ENCODE results near the gene COLEC11.

Gene COLEC11

DNA sequence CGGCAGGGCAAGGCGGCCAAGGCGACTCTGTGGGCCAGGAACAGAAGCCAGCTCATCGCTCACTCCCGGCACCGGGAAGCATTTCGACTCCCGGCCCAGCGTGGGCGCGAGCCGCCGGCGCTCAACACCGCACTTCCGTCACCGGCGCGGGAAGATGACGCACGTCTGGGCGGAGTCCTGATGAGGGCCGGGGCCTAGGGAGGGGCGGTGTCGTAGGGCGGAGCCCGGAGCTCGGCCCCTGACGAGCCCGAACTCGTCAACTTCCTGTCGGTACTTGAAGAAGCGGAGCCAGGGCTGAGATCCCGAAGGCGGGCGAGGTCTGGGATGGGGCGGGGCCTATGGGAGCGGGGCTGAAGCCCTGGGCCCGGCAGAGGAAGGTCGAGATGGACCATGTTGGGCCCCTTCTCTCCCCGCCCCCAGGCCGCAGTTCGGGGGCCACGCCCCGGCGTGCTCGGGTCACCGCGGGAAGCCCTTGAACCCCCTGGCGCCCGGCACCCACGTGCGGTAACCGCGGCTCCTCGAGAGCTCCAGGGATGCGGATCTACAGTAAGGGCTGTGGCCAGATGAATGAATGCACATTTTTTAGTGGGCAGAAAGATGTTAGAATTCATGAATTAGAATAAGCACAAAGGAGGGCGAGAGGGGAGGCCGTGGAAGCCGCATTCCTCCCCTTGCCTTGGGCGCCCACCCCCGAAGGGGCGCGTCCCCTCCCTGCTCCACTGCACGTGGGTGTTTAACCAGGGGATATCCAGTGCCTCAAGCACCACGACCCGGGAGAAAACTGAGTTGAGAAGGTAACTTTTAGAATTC lies 36.5 kb upstream of the COLEC11 start, which contains the start of gene RNASEH1 (continued):
- TF ChIP-seq ZFP37 (tag by site-specific recombination; IDR thresholded peaks at IDR 0.05) = no peak
- TF ChIP-seq, protein P1, sequence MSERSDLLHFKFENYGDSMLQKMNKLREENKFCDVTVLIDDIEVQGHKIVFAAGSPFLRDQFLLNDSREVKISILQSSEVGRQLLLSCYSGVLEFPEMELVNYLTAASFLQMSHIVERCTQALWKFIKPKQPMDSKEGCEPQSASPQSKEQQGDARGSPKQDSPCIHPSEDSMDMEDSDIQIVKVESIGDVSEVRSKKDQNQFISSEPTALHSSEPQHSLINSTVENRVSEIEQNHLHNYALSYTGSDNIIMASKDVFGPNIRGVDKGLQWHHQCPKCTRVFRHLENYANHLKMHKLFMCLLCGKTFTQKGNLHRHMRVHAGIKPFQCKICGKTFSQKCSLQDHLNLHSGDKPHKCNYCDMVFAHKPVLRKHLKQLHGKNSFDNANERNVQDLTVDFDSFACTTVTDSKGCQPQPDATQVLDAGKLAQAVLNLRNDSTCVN (tag by site-specific recombination; optimal IDR thresholded peaks at IDR 0.05) = peak; percentile 71
- no peak for TF ChIP-seq ZNF777 (tag by site-specific recombination; IDR thresholded peaks at IDR 0.05; ENCODE audit: borderline replicate concordance)
- TF ChIP-seq ZBTB20 (tag by site-specific recombination; IDR thresholded peaks at IDR 0.05) = peak; percentile 73; the same call in 1 of the 2 replicates
- peak; percentile 36; the same call in 1 of the 2 replicates for TF ChIP-seq KLF7 (tag by site-specific recombination; IDR thresholded peaks at IDR 0.05; ENCODE audit: borderline replicate concordance)
- TF ChIP-seq ZNF670 (tag by site-specific recombination; IDR thresholded peaks at IDR 0.05; ENCODE audit: low read depth) = no peak
- TF ChIP-seq, protein P2, sequence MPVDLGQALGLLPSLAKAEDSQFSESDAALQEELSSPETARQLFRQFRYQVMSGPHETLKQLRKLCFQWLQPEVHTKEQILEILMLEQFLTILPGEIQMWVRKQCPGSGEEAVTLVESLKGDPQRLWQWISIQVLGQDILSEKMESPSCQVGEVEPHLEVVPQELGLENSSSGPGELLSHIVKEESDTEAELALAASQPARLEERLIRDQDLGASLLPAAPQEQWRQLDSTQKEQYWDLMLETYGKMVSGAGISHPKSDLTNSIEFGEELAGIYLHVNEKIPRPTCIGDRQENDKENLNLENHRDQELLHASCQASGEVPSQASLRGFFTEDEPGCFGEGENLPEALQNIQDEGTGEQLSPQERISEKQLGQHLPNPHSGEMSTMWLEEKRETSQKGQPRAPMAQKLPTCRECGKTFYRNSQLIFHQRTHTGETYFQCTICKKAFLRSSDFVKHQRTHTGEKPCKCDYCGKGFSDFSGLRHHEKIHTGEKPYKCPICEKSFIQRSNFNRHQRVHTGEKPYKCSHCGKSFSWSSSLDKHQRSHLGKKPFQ (tag by site-specific recombination; IDR thresholded peaks at IDR 0.05) = no peak
- no peak for TF ChIP-seq ZNF366 (tag by site-specific recombination; conservative IDR thresholded peaks at IDR 0.05)
- TF ChIP-seq ZBTB7A (tag by site-specific recombination; IDR thresholded peaks at IDR 0.05; ENCODE audit: low read depth) = no peak
- TF ChIP-seq GFI1B (tag by site-specific recombination; IDR thresholded peaks at IDR 0.05) = no peak
- peak; percentile 75 for TF ChIP-seq KLF10 (tag by site-specific recombination; IDR thresholded peaks at IDR 0.05)
- TF ChIP-seq GLI2 (tag by site-specific recombination; IDR thresholded peaks at IDR 0.05; ENCODE audit: borderline replicate concordance, low read depth) = no peak
- peak; percentile 68 for TF ChIP-seq ZEB2 (tag by site-specific recombination; IDR thresholded peaks at IDR 0.05)
- TF ChIP-seq, protein P3, sequence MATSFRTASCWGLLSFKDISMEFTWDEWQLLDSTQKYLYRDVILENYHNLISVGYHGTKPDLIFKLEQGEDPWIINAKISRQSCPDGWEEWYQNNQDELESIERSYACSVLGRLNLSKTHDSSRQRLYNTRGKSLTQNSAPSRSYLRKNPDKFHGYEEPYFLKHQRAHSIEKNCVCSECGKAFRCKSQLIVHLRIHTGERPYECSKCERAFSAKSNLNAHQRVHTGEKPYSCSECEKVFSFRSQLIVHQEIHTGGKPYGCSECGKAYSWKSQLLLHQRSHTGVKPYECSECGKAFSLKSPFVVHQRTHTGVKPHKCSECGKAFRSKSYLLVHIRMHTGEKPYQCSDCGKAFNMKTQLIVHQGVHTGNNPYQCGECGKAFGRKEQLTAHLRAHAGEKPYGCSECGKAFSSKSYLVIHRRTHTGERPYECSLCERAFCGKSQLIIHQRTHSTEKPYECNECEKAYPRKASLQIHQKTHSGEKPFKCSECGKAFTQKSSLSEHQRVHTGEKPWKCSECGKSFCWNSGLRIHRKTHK (tag by site-specific recombination; IDR thresholded peaks at IDR 0.05) = no peak
- TF ChIP-seq HOXD13 (CRISPR knock-in tag; IDR thresholded peaks at IDR 0.05; ENCODE audit: borderline replicate concordance) = no peak
- no peak for TF ChIP-seq ZNF529 (tag by site-specific recombination; IDR thresholded peaks at IDR 0.05; ENCODE audit: insufficient replicate concordance)
- TF ChIP-seq SP2 (tag by site-specific recombination; IDR thresholded peaks at IDR 0.05) = peak; percentile 95
- TF ChIP-seq ZNF391 (tag by site-specific recombination; IDR thresholded peaks at IDR 0.05; ENCODE audit: borderline replicate concordance, low read depth) = peak; percentile 70; the same call in 1 of the 2 replicates
- no peak for TF ChIP-seq ZNF416 (tag by site-specific recombination; IDR thresholded peaks at IDR 0.05)
- no peak for TF ChIP-seq YY1 (tag by site-specific recombination; IDR thresholded peaks at IDR 0.05)
- TF ChIP-seq, protein P4, sequence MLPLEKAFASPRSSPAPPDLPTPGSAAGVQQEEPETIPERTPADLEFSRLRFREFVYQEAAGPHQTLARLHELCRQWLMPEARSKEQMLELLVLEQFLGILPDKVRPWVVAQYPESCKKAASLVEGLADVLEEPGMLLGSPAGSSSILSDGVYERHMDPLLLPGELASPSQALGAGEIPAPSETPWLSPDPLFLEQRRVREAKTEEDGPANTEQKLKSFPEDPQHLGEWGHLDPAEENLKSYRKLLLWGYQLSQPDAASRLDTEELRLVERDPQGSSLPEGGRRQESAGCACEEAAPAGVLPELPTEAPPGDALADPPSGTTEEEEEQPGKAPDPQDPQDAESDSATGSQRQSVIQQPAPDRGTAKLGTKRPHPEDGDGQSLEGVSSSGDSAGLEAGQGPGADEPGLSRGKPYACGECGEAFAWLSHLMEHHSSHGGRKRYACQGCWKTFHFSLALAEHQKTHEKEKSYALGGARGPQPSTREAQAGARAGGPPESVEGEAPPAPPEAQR (tag by site-specific recombination; IDR thresholded peaks at IDR 0.05) = no peak
- TF ChIP-seq, protein P5, sequence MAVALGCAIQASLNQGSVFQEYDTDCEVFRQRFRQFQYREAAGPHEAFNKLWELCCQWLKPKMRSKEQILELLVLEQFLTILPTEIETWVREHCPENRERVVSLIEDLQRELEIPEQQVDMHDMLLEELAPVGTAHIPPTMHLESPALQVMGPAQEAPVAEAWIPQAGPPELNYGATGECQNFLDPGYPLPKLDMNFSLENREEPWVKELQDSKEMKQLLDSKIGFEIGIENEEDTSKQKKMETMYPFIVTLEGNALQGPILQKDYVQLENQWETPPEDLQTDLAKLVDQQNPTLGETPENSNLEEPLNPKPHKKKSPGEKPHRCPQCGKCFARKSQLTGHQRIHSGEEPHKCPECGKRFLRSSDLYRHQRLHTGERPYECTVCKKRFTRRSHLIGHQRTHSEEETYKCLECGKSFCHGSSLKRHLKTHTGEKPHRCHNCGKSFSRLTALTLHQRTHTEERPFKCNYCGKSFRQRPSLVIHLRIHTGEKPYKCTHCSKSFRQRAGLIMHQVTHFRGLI (tag by site-specific recombination; IDR thresholded peaks at IDR 0.05) = 0 out of 2 replicates have a peak, but pooled peaks have one; percentile 27
- TF ChIP-seq, protein P6, sequence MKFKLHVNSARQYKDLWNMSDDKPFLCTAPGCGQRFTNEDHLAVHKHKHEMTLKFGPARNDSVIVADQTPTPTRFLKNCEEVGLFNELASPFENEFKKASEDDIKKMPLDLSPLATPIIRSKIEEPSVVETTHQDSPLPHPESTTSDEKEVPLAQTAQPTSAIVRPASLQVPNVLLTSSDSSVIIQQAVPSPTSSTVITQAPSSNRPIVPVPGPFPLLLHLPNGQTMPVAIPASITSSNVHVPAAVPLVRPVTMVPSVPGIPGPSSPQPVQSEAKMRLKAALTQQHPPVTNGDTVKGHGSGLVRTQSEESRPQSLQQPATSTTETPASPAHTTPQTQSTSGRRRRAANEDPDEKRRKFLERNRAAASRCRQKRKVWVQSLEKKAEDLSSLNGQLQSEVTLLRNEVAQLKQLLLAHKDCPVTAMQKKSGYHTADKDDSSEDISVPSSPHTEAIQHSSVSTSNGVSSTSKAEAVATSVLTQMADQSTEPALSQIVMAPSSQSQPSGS (tag by site-specific recombination; IDR thresholded peaks at IDR 0.05; ENCODE audit: low read depth) = 0 out of 2 replicates have a peak, but pooled peaks have one; percentile 16
- no peak for TF ChIP-seq ZNF155 (tag by site-specific recombination; IDR thresholded peaks at IDR 0.05)
- peak; percentile 72 for TF ChIP-seq ZNF629 (tag by site-specific recombination; IDR thresholded peaks at IDR 0.05)
- peak; percentile 77 for TF ChIP-seq ZNF423 (tag by site-specific recombination; IDR thresholded peaks at IDR 0.05)
- no peak for TF ChIP-seq ZNF623 (tag by site-specific recombination; IDR thresholded peaks at IDR 0.05)
- TF ChIP-seq FEZF1 (tag by site-specific recombination; IDR thresholded peaks at IDR 0.05) = no peak
- TF ChIP-seq, protein P7, sequence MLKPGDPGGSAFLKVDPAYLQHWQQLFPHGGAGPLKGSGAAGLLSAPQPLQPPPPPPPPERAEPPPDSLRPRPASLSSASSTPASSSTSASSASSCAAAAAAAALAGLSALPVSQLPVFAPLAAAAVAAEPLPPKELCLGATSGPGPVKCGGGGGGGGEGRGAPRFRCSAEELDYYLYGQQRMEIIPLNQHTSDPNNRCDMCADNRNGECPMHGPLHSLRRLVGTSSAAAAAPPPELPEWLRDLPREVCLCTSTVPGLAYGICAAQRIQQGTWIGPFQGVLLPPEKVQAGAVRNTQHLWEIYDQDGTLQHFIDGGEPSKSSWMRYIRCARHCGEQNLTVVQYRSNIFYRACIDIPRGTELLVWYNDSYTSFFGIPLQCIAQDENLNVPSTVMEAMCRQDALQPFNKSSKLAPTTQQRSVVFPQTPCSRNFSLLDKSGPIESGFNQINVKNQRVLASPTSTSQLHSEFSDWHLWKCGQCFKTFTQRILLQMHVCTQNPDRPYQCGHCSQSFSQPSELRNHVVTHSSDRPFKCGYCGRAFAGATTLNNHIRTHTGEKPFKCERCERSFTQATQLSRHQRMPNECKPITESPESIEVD (tag by site-specific recombination; IDR thresholded peaks at IDR 0.05) = no peak

Data from HEK293 (cell line).